CD4-positive, CD25-positive, alpha-beta regulatory T cell (primary cell): ENCODE results near the gene SF3B6. TPM values are rescaled to one million over a fixed set of nuclear protein-coding genes. Genes with fewer than 3 reads are reported as not detected.

Source experiments
- ATAC-seq, 2 donors: fragments of 150-1000 bp; cut with Tn5 transposase; one replicate each; pipeline ENCODE4 v1.10.0; 2021; ENCODE audit warnings: low read depth in 2 of 2, moderate number of reproducible peaks in 2 of 2, moderate library complexity in 1 of 2
- DNase-seq, 3 donors: peaks; one replicate each; pipeline versions ENCODE4 v3.0.0 to v3.0.0-alpha.2; 2012 to 2022; ENCODE audit warnings: mixed read lengths in 1 of 3
- H3K27ac ChIP-seq: one replicate; pipeline ENCODE4 v1.7.0; 2013; ENCODE audit warnings: mild to moderate bottlenecking, low read length; ENCODE audit not compliant: insufficient read depth, poor library complexity, severe bottlenecking
- H3K27me3 ChIP-seq: one replicate; pipeline ENCODE4 v1.7.0; 2013; ENCODE audit warnings: low read length; ENCODE audit not compliant: control insufficient read depth, insufficient read depth
- H3K36me3 ChIP-seq: one replicate; pipeline ENCODE4 v1.7.0; 2013; ENCODE audit warnings: mild to moderate bottlenecking, low read length, moderate library complexity; ENCODE audit not compliant: control insufficient read depth, insufficient read depth
- H3K4me1 ChIP-seq: 2 replicates; pipeline ENCODE4 v1.7.0; 2013; ENCODE audit warnings: mild to moderate bottlenecking, low read length; ENCODE audit not compliant: insufficient read depth, control insufficient read depth, poor library complexity, severe bottlenecking
- H3K4me3 ChIP-seq: one replicate; pipeline ENCODE4 v1.7.0; 2013; ENCODE audit warnings: low read depth, mild to moderate bottlenecking, low read length, moderate library complexity
- H3K9me3 ChIP-seq, 2 experiments: 1 replicate in 1 of 2; 2 replicates in 1 of 2; pipeline ENCODE4 v1.7.0; 2013; ENCODE audit warnings: low read length in 2 of 2, mild to moderate bottlenecking in 1 of 2, moderate library complexity in 1 of 2; ENCODE audit not compliant: control insufficient read depth in 2 of 2
- H3K27ac Mint-ChIP-seq, 3 donors: one replicate each; pipeline ENCODE4 v1.8.0; 2020 to 2022; ENCODE audit warnings: mild to moderate bottlenecking in 3 of 3, mixed read lengths in 3 of 3, moderate library complexity in 2 of 3
- H3K27me3 Mint-ChIP-seq: one replicate; pipeline ENCODE4 v1.8.0; 2022; ENCODE audit warnings: mild to moderate bottlenecking, mixed read lengths
- H3K36me3 Mint-ChIP-seq: one replicate; pipeline ENCODE4 v1.8.0; 2020; ENCODE audit warnings: mixed read lengths
- H3K4me1 Mint-ChIP-seq, 4 donors: one replicate each; pipeline ENCODE4 v1.8.0; 2020 to 2022; ENCODE audit warnings: mixed read lengths in 4 of 4, mild to moderate bottlenecking in 1 of 4
- H3K4me3 Mint-ChIP-seq, 4 donors: one replicate each; pipeline ENCODE4 v1.8.0; 2020 to 2022; ENCODE audit warnings: mild to moderate bottlenecking in 4 of 4, mixed read lengths in 4 of 4, moderate library complexity in 3 of 4
- H3K9me3 Mint-ChIP-seq, 7 donors: one replicate each; pipeline ENCODE4 v1.8.0; 2020 to 2022; ENCODE audit warnings: mixed read lengths in 7 of 7, mild to moderate bottlenecking in 3 of 7, moderate library complexity in 2 of 7
- polyA plus RNA-seq, 4 donors: library from polyadenylated mRNA; unstranded; fragments of 300-500 nt; fragmentation: Illumina TruSeq; gene quantifications; one replicate each; pipeline ENCODE4 v1.2.3, GENCODE V29; 2021
- total RNA-seq: library from RNA; stranded (reverse); gene quantifications from one replicate; pipeline ENCODE4 v1.2.3, GENCODE V29; 2022

The SF3B6 gene
- total and polyA plus RNA-seq, 5 donors from 2014 or later: 62.3 to 255 (median 204) TPM

GRCh38 chr2:24020244-24020643, 55.9 kb downstream of the SF3B6 start:
- no peak overlapping the region for H3K4me3 ChIP-seq
- peaks cover 8% of the 10 kb centered on the region for H3K36me3 ChIP-seq
- H3K9me3 Mint-ChIP-seq: no peaks in the 10 kb centered on the region
- no peaks in the 10 kb centered on the region for H3K9me3 ChIP-seq
- H3K4me1 ChIP-seq: no peaks in the 10 kb centered on the region
- DNase-seq: no peak
- no peaks in the 10 kb centered on the region for H3K27me3 Mint-ChIP-seq
- peaks cover 0 to 2% (median 0%) of the 10 kb centered on the region in 4 donors for H3K4me1 Mint-ChIP-seq
- H3K27me3 ChIP-seq: no peaks in the 10 kb centered on the region
- H3K4me3 Mint-ChIP-seq: no peak overlapping the region
- no peak for ATAC-seq
- no peak overlapping the region for H3K27ac ChIP-seq
- peaks cover 21% of the 10 kb centered on the region for H3K36me3 Mint-ChIP-seq
- no peak overlapping the region for H3K27ac Mint-ChIP-seq

- no peaks in the 10 kb centered on the region for H3K9me3 Mint-ChIP-seq
- DNase-seq (no peak), ATAC-seq (no peak)
- no peaks in the 10 kb centered on the region for H3K9me3 ChIP-seq
- H3K27me3 Mint-ChIP-seq: no peaks in the 10 kb centered on the region
- no peaks in the 10 kb centered on the region for H3K4me1 ChIP-seq
- H3K4me1 Mint-ChIP-seq: peaks cover 0 to 2% (median 0%) of the 10 kb centered on the region in 4 donors
- no peaks in the 10 kb centered on the region for H3K27me3 ChIP-seq
- no peak overlapping the region for H3K4me3 Mint-ChIP-seq
- peaks cover 18% of the 10 kb centered on the region for H3K36me3 Mint-ChIP-seq
- H3K27ac Mint-ChIP-seq: no peak overlapping the region
- peaks cover 8% of the 10 kb centered on the region for H3K36me3 ChIP-seq
- no peak overlapping the region for H3K4me3 ChIP-seq
- H3K27ac ChIP-seq: no peak overlapping the region
Measured at GRCh38 chr2:24019729-24020128, 56.4 kb downstream of the SF3B6 start.

GRCh38 chr2:24018241-24018640, 57.9 kb downstream of the SF3B6 start:
- peaks cover 0 to 4% (median 1%) of the 10 kb centered on the region in 4 donors for H3K4me1 Mint-ChIP-seq
- H3K9me3 ChIP-seq: no peaks in the 10 kb centered on the region
- no peaks in the 10 kb centered on the region for H3K9me3 Mint-ChIP-seq
- no peak for DNase-seq
- ATAC-seq: no peak
- H3K27me3 Mint-ChIP-seq: peaks cover under 1% of the 10 kb centered on the region
- no peak overlapping the region for H3K4me3 Mint-ChIP-seq
- H3K36me3 Mint-ChIP-seq: peaks cover 16% of the 10 kb centered on the region
- no peak overlapping the region for H3K27ac ChIP-seq
- H3K36me3 ChIP-seq: peaks cover 4% of the 10 kb centered on the region
- no peak overlapping the region for H3K27ac Mint-ChIP-seq
- H3K4me1 ChIP-seq: no peaks in the 10 kb centered on the region
- H3K4me3 ChIP-seq: no peak overlapping the region
- H3K27me3 ChIP-seq: no peaks in the 10 kb centered on the region

GRCh38 chr2:24017711-24018110, 58.4 kb downstream of the SF3B6 start:
- no peak for DNase-seq
- Mint-ChIP-seq H3K4me1 (peaks cover 0 to 4% (median 1%) of the 10 kb centered on the region in 4 donors), H3K27ac (no peak overlapping the region), H3K27me3 (peaks cover 6% of the 10 kb centered on the region), H3K4me3 (no peak overlapping the region), H3K36me3 (peaks cover 11% of the 10 kb centered on the region), H3K9me3 (no peaks in the 10 kb centered on the region)
- ATAC-seq: no peak
- peaks cover under 1% of the 10 kb centered on the region for H3K27me3 ChIP-seq
- H3K36me3 ChIP-seq: peaks cover 2% of the 10 kb centered on the region
- H3K4me3 ChIP-seq: no peak overlapping the region
- no peaks in the 10 kb centered on the region for H3K9me3 ChIP-seq
- no peaks in the 10 kb centered on the region for H3K4me1 ChIP-seq
- no peak overlapping the region for H3K27ac ChIP-seq

Other genes with a start within 250 kb of the SF3B6 start
- 53.2 TPM for gene ATAD2B, start 149.2 kb downstream of the SF3B6 start, total RNA-seq
- gene ATAD2B, start 149.2 kb downstream of the SF3B6 start, polyA plus RNA-seq: 1 to 10 TPM; 4.0 to 8.3 (median 7.0) TPM
- gene UBXN2A, start 135.9 kb downstream of the SF3B6 start, total RNA-seq: 15.0 TPM
- gene UBXN2A, start 135.9 kb downstream of the SF3B6 start, polyA plus RNA-seq: 1 to 10 TPM; 7.7 to 9.8 (median 8.6) TPM
- gene MFSD2B, start 66.2 kb downstream of the SF3B6 start, total RNA-seq: 0.39 TPM
- not detected for gene MFSD2B, start 66.2 kb downstream of the SF3B6 start, polyA plus RNA-seq
- gene WDCP, start 28.9 kb downstream of the SF3B6 start, total RNA-seq: 6.3 TPM
- 10 to 100 TPM in 1 of 4 donors, 1 to 10 TPM in 3; 3.4 to 11.0 (median 4.9) TPM for gene WDCP, start 28.9 kb downstream of the SF3B6 start, polyA plus RNA-seq
- gene FKBP1B, start 26.6 kb downstream of the SF3B6 start, total RNA-seq: 1.1 TPM
- 1 to 10 TPM; 1.1 to 3.0 (median 1.6) TPM for gene FKBP1B, start 26.6 kb downstream of the SF3B6 start, polyA plus RNA-seq
- gene TP53I3, start 8.5 kb upstream of the SF3B6 start, total RNA-seq: 1.5 TPM
- gene TP53I3, start 8.5 kb upstream of the SF3B6 start, polyA plus RNA-seq: 1 to 10 TPM in 1 of 4 donors, under 1 TPM in 2, not detected in 1; 0.25 to 1.4 (median 0.69) TPM
- gene PFN4, start 47.0 kb upstream of the SF3B6 start, total RNA-seq: not detected
- gene PFN4, start 47.0 kb upstream of the SF3B6 start, polyA plus RNA-seq: not detected
- gene FAM228B, start 47.1 kb upstream of the SF3B6 start, total RNA-seq: 11.6 TPM
- 1 to 10 TPM; 3.5 to 4.8 (median 4.1) TPM for gene FAM228B, start 47.1 kb upstream of the SF3B6 start, polyA plus RNA-seq
- gene FAM228A, start 98.7 kb upstream of the SF3B6 start, total RNA-seq: not detected
- gene FAM228A, start 98.7 kb upstream of the SF3B6 start, polyA plus RNA-seq: not detected